CD4-positive, alpha-beta T cell treated with Interleukin-12 subunit alpha and Interleukin-12 subunit beta, for 1 hour (primary cell): Measurements from ENCODE around the gene CCNI2.
"Not testable (repeated sequence)": the region's sequence is repeated elsewhere in the genome, so short reads cannot be mapped to it uniquely, and the experiment has no call there.

Source experiments
- DNase-seq: peaks from one replicate; pipeline ENCODE4 v3.0.0-alpha.2; 2020

Gene CCNI2

GRCh38 chr5:132785365-132785764 is 38.1 kb downstream of the CCNI2 start:
- DNase-seq, result no peak

DNA sequence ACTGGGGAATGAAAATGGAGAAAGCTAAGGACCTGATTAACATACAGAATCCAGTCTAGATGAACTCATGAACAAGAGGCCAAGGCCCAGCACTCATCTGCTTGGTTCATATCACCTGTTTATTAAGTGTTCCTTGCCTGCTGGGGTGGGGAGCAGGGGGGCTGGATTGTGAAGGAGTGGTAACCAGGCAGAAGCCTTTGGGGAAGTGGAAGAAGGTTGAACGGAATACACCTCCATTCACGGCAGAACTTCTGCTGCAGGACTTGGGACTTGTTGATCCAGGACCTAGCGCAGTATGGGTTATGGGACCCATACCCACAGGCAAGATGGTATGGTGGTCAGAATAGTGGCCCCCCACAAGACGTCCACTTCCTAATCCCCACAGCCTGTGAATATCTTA is 38.6 kb downstream of the CCNI2 start:
- DNase-seq, result no peak

DNA sequence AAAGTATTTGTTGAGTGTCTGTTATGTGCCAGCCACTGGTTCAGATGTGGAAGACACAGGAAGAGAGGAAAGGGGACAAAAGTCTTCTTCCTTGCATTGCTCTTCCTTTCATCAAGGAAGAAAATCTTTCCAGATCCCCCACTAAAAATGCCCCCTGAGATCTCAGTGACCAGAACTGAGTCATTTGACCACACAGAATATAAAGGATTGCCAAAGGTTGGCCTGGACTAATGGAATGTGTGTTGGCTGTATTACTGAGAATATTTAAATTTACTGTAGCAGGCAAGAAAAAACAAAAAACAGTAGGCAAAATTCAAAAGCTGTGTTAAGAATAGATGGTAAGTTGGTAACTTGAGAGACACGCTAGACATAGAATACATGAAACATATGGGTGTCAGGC is 39.9 kb downstream of the CCNI2 start:
- no peak for DNase-seq

DNA sequence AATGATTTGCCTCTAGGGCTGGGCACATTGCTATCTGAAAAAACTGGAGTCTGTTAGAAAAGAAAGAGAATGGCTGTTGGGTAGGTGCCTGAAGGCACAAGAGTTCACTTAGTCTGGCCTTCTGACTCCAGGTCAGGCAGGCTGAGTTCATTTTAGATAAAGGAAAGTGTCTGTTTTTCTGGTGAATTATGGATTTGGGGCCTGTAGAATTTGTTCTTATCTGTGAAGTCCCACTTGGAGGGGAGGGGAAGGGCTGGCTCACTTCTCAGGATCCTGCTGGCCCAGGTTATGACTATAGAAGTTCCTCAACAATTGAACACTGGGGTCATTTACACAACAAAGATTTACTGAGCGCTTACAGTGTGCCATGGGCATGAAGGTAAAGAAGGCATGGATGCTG is 41.3 kb downstream of the CCNI2 start:
- no peak for DNase-seq

GRCh38 chr5:132788990-132789886 is 42.0 kb downstream of the CCNI2 start:
- no peak for DNase-seq

DNA sequence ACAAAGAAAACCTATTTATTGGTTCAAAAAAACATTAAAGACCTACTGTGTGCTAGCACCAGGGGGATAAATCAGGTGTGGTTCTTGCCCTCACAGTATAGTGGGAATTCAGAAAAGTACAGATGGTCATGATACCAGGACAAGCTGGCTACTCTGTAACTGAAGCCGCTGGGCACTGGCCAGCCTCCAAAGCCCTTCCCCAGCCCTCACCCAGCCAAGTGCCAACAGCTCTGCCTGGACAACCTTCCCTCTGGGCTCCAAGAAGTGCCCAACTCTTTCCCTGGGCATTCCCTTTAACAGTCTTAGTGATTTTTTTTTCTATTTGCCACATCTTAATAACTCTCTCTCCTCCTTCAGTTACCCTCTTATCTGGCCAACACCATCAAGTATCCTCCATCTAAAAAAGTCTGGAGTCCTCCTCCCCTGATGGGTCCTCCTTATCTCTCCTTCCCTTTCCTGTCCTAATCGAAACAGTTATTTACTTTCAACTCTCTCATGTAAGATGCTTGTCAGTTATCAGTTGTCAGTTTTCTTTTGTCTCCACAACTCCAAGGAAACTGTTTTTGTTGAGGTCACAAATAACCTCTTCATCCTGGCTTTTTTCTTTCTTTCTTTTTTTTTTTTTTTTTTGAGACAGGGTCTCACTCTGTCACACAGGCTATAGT is 43.1 kb downstream of the CCNI2 start:
- no peak for DNase-seq

GRCh38 chr5:132791026-132791425 is 43.8 kb downstream of the CCNI2 start:
- no peak for DNase-seq

DNA sequence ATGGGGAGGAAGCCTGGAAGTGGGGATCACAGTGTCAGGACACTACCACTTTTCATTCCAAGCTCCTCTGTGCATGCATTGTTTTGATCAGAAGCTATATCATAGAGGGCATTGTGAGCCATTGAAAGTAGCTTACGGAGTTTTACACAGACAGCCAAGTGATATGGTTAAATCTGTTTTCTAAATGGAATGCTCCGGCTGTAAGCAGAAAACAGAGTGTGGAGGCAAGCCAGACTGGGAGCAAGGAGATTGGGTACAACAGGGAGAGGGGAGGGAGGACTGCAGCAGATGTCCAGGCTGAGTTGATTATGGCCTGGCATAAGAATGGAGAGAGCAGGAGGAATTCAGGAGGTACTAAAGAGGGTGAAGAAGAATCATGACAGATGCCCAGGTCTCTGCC is 50.4 kb downstream of the CCNI2 start:
- no peak for DNase-seq

GRCh38 chr5:132799392-132799791 is 52.2 kb downstream of the CCNI2 start:
- DNase-seq, result no peak

DNA sequence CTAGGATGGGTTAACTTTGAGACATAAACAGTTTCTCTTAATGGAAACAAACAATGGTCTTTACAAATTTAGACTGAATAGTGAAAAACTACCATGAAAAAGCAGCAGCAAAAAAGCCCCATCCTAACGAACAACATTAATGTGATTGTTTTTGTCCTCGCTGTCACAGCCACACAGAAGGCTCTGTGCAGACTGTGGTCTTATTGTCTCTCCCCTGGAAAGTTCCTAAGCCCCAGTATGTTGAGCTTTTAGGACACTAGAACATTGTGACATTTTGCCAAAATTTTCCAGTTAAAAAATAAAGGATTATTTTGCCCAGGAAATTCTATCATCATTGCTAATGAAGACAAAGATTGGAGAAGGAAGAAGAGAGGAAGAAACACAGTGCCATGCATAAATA is 53.3 kb downstream of the CCNI2 start:
- DNase-seq, result no peak

GRCh38 chr5:132802044-132802684 is 54.9 kb downstream of the CCNI2 start:
- DNase-seq, result no peak

DNA sequence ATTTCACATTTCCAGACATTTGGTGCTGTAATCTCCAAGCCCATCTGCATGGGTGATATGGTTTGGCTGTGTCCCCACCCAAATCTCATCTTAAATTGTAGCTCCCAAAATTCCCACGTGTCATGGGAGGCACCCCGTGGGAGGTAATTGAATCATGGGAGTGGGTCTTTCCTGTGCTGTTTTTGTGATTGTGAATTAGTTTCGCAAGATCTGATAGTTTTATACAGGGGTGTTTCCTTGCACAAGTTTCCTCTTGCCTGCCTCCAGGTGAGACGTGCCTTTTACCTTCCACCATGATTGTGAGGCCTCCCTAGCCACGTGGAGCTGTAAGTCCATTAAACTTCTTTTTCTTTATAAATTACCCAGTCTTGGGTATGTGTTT is 55.5 kb downstream of the CCNI2 start:
- DNase-seq, result not testable (repeated sequence)
